HG03571 (cell line): ENCODE measurements around the gene RAD17.
"Not testable (repeated sequence)": the region's sequence is repeated elsewhere in the genome, so short reads cannot be mapped to it uniquely, and the experiment has no call there.

Experiments
- ATAC-seq: cut with Tn5 transposase; IDR thresholded peaks from one replicate; pipeline ENCODE4 v1.9.1; 2021; ENCODE audit not compliant: unreplicated experiment

The RAD17 gene

GRCh38 chr5:69454460-69455249 is 85.0 kb downstream of the RAD17 start:
- no peak for ATAC-seq

- ATAC-seq, result not testable (repeated sequence)
Observed at GRCh38 chr5:69455428-69455988, 85.9 kb downstream of the RAD17 start.

- no peak for ATAC-seq
Observed at GRCh38 chr5:69462170-69462569, 92.6 kb downstream of the RAD17 start.
